Subcutaneous abdominal adipose tissue (tissue), 5 donors: Measurements from ENCODE around the gene ADGRB2.

Experiments used
- H3K27ac ChIP-seq: one replicate; pipeline ENCODE4 v1.7.0; 2013; ENCODE audit warnings: low read depth, mild to moderate bottlenecking, inconsistent platforms, low read length, moderate library complexity
- H3K27me3 ChIP-seq, 5 donors: one replicate each; pipeline ENCODE4 v1.7.0; 2013; ENCODE audit warnings: low read length in 5 of 5, inconsistent platforms in 1 of 5; ENCODE audit not compliant: control insufficient read depth in 5 of 5, insufficient read depth in 4 of 5
- H3K36me3 ChIP-seq, 5 donors: one replicate each; pipeline ENCODE4 v1.7.0; 2013; ENCODE audit warnings: low read length in 5 of 5; ENCODE audit not compliant: control insufficient read depth in 5 of 5, insufficient read depth in 5 of 5
- H3K4me1 ChIP-seq, 5 donors: one replicate each; pipeline ENCODE4 v1.7.0; 2013; ENCODE audit warnings: low read length in 5 of 5, mild to moderate bottlenecking in 3 of 5, moderate library complexity in 1 of 5; ENCODE audit not compliant: control insufficient read depth in 5 of 5, insufficient read depth in 5 of 5
- H3K4me3 ChIP-seq, 5 donors: one replicate each; pipeline ENCODE4 v1.7.0; 2013; ENCODE audit warnings: low read length in 5 of 5, low read depth in 1 of 5
- H3K9ac ChIP-seq, 5 donors: one replicate each; pipeline ENCODE4 v1.7.0; 2013; ENCODE audit warnings: low read length in 5 of 5, mild to moderate bottlenecking in 4 of 5, moderate library complexity in 3 of 5
- H3K9me3 ChIP-seq, 5 donors: one replicate each; pipeline ENCODE4 v1.7.0; 2013; ENCODE audit warnings: low read length in 5 of 5; ENCODE audit not compliant: control insufficient read depth in 5 of 5
- donor health status: healthy.
- donor health status: healthy.
- donor health status: healthy.
- donor health status: healthy.
- donor health status: healthy.

ADGRB2 gene

DNA sequence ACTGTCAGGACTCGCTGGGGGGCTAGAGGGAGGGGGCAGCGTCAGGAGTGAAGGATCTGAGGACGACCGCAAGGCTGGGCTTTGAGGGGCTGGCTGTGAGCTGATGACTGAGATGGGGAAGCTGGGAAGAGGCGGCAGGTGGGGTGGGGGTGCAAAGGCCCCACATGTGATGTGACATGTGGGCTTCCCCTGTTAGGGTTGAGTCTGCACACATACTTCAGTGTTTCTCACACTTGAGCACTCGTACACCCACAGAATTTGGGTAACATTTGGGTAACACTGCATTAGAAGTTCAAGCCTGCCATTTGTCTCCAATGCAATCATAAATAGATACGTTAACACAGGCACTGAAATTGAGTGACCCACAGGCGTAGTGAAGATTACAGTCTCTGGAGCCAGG, 76.5 kb downstream of the ADGRB2 start:
- Histone ChIP-seq H3K9me3 (no peaks in the 10 kb centered on the region), H3K4me1 (no peaks in the 10 kb centered on the region), H3K27me3 (peaks cover 0 to 3% (median 0%) of the 10 kb centered on the region in 5 donors), H3K9ac (no peak overlapping the region), H3K36me3 (peaks cover 0 to 36% (median 18%) of the 10 kb centered on the region in 5 donors), H3K4me3 (no peak overlapping the region), H3K27ac (no peak overlapping the region)

DNA sequence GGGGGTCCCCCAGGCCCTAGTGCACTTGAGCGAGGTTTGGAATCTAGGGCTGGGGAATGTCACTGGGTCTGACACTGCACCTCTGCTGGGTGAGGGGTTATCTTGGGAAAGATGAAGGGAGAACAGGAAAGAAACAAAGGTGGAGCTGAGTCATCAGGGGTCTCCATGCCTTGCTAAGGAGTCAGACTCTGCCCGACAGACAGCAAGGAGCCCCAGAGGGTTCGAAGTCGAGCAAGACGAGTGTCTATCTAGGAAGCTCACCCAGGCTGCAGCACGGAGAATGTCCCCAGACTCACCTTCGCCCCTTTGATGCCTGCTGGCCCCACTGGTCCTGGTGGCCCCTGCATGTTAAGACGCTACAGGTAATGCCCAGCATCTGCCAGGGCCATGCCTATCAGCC, 78.3 kb downstream of the ADGRB2 start:
- H3K4me3 ChIP-seq: no peak overlapping the region
- H3K27ac ChIP-seq: no peak overlapping the region
- peaks cover 0 to 32% (median 15%) of the 10 kb centered on the region in 5 donors for H3K36me3 ChIP-seq
- H3K9me3 ChIP-seq: no peaks in the 10 kb centered on the region
- H3K27me3 ChIP-seq: peaks cover 0 to 3% (median 0%) of the 10 kb centered on the region in 5 donors
- H3K4me1 ChIP-seq: peaks cover 0 to 12% (median 8%) of the 10 kb centered on the region in 5 donors
- H3K9ac ChIP-seq: no peak overlapping the region

DNA sequence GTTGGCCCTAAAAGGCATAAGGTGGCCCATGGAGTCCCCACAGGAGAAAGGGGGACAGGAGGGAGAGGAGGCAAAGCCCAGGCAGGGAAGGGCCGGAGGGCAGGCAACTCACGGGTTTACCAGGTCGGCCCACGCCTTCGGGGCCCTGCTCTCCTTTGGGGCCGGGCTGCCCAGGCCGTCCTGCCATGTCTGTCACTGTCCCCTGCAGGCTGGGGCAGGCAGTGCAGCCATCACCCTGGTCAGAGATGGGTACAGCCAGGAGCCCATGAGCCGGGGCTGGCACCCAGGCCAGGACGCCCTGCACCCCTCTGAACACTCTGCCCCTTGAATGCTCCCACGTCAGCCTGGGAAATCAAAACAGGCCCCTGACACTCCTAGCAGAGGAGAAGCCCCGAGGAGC, 80.1 kb downstream of the ADGRB2 start:
- H3K4me1 ChIP-seq: peaks cover 0 to 14% (median 9%) of the 10 kb centered on the region in 5 donors
- no peaks in the 10 kb centered on the region for H3K9me3 ChIP-seq
- peaks cover 0 to 35% (median 17%) of the 10 kb centered on the region in 5 donors for H3K36me3 ChIP-seq
- H3K27ac ChIP-seq: no peak overlapping the region
- peaks cover 0 to 6% (median 0%) of the 10 kb centered on the region in 5 donors for H3K27me3 ChIP-seq
- H3K4me3 ChIP-seq: no peak overlapping the region
- H3K9ac ChIP-seq: no peak overlapping the region

DNA sequence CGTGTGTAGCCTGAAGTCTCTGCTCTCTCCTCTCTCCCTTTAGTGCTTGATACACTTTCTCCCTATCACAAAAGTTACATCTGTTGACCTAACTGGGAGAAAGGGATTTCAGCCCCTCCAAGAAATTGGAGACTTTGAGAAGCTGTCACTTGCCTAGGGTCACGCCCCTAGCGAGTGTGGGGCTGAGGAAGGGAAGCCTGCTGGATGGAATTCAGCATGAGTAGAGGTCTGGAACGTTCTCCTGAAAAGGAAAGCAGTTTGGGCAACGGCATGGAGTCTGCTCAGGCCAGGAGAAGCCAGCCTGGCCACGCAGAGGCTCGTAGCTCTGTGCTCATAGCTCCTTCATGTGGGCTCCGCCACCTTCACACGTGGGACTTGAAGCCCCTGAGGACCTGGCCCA, 82.7 kb downstream of the ADGRB2 start:
- Histone ChIP-seq H3K36me3 (peaks cover 0 to 31% (median 14%) of the 10 kb centered on the region in 5 donors), H3K4me3 (no peak overlapping the region), H3K4me1 (peaks cover 0 to 24% (median 11%) of the 10 kb centered on the region in 5 donors), H3K27me3 (peaks cover 0 to 6% (median 0%) of the 10 kb centered on the region in 5 donors), H3K9me3 (no peaks in the 10 kb centered on the region), H3K27ac (no peak overlapping the region), H3K9ac (peak overlapping the region in 1 of 5 donors; percentile 16)

DNA sequence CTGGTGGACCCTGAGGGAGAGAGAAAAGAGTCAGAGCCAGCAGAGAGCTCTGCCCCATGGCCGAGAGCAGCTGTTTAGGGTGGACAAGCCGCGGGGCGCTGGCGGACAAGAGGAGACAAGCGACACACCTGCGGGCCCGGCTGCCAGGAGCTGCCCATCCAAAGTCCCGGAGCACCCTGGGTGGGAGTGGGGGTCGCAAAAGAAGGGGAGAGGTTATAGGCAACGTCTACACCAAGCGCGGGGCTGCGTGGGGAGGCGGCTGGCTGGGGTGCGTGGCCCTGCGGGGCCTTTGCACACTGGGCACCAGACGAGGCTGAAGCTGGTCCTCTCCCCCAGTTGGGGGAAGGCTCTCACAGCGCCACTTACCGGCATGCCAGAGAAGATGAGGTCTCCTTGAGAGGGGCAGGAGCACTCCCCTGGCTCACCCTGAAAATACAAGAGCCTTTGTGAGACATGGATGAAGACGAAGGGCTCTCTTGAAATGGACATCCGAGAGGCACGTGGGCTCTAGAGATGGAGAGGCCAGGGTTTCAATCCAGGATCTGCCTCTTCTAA, 84.4 kb downstream of the ADGRB2 start:
- Histone ChIP-seq H3K27ac (no peak overlapping the region), H3K9ac (no peak overlapping the region), H3K9me3 (no peaks in the 10 kb centered on the region), H3K27me3 (peaks cover 0 to 3% (median 0%) of the 10 kb centered on the region in 5 donors), H3K36me3 (peaks cover 0 to 23% (median 18%) of the 10 kb centered on the region in 5 donors), H3K4me3 (no peak overlapping the region), H3K4me1 (peaks cover 0 to 30% (median 14%) of the 10 kb centered on the region in 5 donors)

DNA sequence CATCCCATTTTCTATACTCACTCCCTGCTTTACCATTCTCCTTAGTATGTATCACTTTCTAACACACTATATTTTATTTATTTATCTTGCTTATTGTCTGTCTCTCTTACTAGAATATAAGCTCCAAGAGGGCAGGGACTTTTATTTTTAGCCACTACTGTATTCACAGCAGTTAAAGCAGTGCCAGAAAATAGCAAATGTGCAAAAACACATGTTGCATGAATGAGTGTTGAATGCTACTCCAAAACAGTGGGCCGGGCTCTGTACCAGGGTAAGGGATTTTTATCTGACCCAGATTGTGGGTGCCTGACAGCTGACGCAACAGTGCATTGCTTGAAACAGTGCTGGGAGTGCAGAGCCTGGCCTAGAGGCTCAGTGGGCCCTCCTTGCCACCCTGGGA, 85.0 kb downstream of the ADGRB2 start:
- H3K27me3 ChIP-seq: peaks cover 0 to 3% (median 0%) of the 10 kb centered on the region in 5 donors
- no peak overlapping the region for H3K4me3 ChIP-seq
- no peak overlapping the region for H3K27ac ChIP-seq
- H3K36me3 ChIP-seq: peaks cover 0 to 21% (median 17%) of the 10 kb centered on the region in 5 donors
- peaks cover 0 to 30% (median 14%) of the 10 kb centered on the region in 5 donors for H3K4me1 ChIP-seq
- H3K9ac ChIP-seq: no peak overlapping the region
- H3K9me3 ChIP-seq: no peaks in the 10 kb centered on the region

DNA sequence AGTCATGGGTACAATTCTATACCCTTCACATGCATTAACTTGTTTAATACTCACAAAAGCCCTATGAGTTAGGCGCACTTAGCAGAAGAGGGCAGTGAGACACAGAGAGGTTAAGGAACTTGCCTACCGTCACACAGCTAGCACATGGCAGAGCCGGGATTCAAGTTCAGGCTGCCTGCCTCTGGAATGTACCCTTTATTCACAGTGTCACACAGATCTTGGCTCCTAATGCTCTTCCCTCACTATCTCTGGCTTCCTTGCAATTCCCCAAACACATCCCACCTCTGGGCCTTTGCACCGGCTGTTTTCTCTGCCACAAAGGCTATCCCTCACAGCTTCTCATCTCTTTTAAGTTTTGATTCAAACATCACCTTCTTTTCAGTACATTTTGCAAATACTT, 85.5 kb downstream of the ADGRB2 start:
- Histone ChIP-seq H3K9ac (no peak overlapping the region), H3K27me3 (peaks cover 0 to 3% (median 0%) of the 10 kb centered on the region in 5 donors), H3K4me3 (no peak overlapping the region), H3K9me3 (no peaks in the 10 kb centered on the region), H3K36me3 (peaks cover 0 to 21% (median 17%) of the 10 kb centered on the region in 5 donors), H3K27ac (no peak overlapping the region), H3K4me1 (peaks cover 0 to 31% (median 14%) of the 10 kb centered on the region in 5 donors)

DNA sequence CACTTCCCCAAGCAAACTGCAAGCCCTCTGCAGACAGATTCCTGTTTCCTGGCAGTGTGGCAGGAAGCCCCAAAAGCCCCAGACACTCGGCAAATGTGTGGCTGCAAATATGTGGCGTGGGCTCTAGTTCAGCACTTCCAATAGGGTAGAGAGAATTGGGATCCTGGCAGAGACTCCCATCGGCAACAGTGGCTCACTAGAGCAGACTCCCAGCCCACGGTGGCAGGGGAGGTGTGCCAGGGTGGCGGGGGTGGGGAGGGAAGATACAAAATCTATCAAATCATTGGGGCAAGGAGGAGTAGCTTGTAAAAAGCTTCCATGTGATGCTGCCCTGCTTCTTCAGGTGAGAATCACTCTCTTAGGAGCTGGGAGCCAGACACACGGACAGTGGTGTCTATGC, 86.2 kb downstream of the ADGRB2 start:
- Histone ChIP-seq H3K9me3 (no peaks in the 10 kb centered on the region), H3K36me3 (peaks cover 0 to 16% (median 14%) of the 10 kb centered on the region in 5 donors), H3K27ac (no peak overlapping the region), H3K27me3 (peaks cover 0 to 3% (median 0%) of the 10 kb centered on the region in 5 donors), H3K4me1 (peaks cover 0 to 38% (median 21%) of the 10 kb centered on the region in 5 donors), H3K4me3 (no peak overlapping the region), H3K9ac (no peak overlapping the region)

DNA sequence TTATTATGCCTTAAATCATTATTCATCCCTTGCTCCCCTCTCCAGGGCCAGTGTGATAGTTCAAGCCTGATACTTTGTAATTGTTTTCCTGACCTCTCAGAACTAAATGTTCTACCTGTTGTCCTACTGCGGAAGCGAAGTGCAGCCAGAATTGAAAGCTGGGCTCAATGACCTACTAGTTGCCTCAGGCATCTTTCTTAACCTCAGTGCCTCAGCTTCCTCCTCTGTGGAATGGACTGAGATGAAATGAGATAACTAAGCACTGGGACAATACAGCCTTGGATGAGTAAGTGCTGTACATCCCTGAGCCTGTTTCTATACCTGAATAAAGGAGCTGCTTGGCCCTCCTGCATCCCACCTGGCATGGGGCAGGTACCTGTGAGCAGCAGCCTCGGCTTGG, 86.7 kb downstream of the ADGRB2 start:
- no peaks in the 10 kb centered on the region for H3K9me3 ChIP-seq
- H3K4me3 ChIP-seq: no peak overlapping the region
- peaks cover 0 to 43% (median 25%) of the 10 kb centered on the region in 5 donors for H3K4me1 ChIP-seq
- no peak overlapping the region for H3K27ac ChIP-seq
- H3K9ac ChIP-seq: no peak overlapping the region
- peaks cover 0 to 3% (median 0%) of the 10 kb centered on the region in 5 donors for H3K27me3 ChIP-seq
- H3K36me3 ChIP-seq: peaks cover 0 to 18% (median 14%) of the 10 kb centered on the region in 5 donors
